ENCODE data around the gene UTP25.

UTP25 gene

DNA sequence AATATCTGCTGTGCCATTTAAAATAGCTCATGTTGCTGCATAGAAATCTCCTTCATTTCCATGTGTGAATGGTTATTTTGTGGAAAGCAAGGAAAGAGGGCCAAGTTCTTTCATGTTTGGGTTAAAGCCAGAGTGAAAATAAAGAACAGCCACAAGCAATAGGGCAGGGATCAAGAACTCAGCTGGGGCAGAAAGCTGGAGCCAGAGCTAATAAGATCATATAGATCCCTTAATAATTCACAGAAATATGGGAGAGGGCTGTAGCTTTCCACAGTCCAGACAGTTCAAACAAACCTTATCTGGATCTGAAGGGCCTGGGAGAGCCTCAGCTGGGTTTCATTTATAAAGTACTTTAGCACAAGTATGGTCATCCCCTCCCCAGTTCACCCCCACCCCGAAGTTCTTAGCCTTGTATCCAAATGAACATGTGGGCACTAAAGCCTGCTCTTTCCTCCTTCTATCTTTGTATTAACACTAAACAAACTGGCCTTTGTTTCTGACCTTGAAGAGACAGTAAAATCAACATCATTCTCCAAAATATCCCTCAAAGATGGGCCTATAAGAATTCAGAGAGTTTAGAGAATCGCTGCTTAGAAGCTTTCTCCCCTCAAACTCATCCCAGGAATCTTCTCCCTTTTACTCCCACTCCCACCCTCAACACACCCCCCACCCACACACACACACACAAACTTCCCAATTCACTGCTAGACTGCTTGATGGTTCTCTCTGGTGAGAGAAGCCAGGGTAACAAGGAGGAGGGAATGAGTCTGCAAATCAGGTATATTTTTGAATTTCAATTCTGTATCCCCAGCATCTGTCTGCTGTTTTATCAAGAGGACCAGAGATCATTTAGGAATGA lies 41.7 kb downstream of the UTP25 start:
- Histone ChIP-seq H2AFZ (ENCODE audit: low read depth, low read length) (no peak overlapping the region), H3K9ac (ENCODE audit: low read length) (no peak overlapping the region), H3K4me1 (ENCODE audit: low read length) (no peaks in the 10 kb centered on the region), H4K20me1 (ENCODE audit: insufficient read depth, low read length) (no peaks in the 10 kb centered on the region; the same call in 1 of the 2 replicates), H3K79me2 (ENCODE audit: low read length) (no peaks in the 10 kb centered on the region), H3K27me3 (ENCODE audit: low read depth, low read length) (peaks cover 64% of the 10 kb centered on the region), H3K9me3 (ENCODE audit: insufficient read depth, low read length) (no peaks in the 10 kb centered on the region), H3K4me2 (ENCODE audit: low read length) (no peak overlapping the region), H3K36me3 (replicated peaks; ENCODE audit: low read depth, low read length) (no peaks in the 10 kb centered on the region), H3K4me3 (ENCODE audit: low read length) (no peak overlapping the region), H3K27ac (ENCODE audit: low read length) (no peak overlapping the region)
- TF ChIP-seq EZH2phosphoT487 (IDR thresholded peaks at IDR 0.05; ENCODE audit: low read depth) (no peak), CTCF (IDR thresholded peaks at IDR 0.05; ENCODE audit: low read depth, low read length) (no peak)

DNA sequence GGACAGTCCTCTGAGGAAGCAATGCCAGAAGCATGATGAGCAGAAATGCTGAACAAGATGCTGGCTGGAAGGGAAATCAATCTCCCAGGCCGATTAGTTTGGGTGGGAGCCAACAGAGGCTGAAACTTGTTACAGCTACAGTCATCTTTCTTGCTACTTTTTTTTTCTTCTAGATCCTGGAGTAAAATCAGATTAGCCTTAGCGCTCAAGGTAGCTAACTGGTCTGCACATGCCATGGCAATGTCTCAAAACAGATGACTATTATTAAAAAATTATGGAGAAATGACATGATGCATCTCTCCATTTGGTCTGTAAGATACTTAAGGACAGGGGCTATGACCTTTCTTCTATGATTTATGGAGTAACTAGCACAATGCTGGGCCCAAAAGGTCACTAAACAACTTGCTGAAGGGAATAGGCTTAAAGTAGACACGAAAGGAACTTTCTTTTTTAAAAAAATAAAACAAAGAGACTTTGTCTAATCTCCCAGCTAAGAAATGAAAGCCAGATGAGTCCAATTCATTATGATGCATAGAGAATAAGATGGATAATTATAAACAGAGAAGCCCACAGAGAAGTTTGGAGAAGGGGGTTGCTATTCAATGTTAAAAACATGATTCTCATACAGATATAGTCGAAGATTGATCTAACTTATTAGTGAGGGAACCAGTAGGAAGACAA lies 42.5 kb downstream of the UTP25 start:
- Histone ChIP-seq H2AFZ (ENCODE audit: low read depth, low read length) (no peak overlapping the region), H3K4me2 (ENCODE audit: low read length) (no peak overlapping the region), H3K4me1 (ENCODE audit: low read length) (no peaks in the 10 kb centered on the region), H3K36me3 (replicated peaks; ENCODE audit: low read depth, low read length) (no peaks in the 10 kb centered on the region), H3K9me3 (ENCODE audit: insufficient read depth, low read length) (no peaks in the 10 kb centered on the region), H3K27me3 (ENCODE audit: low read depth, low read length) (peaks cover 68% of the 10 kb centered on the region), H4K20me1 (ENCODE audit: insufficient read depth, low read length) (no peaks in the 10 kb centered on the region; the same call in 1 of the 2 replicates), H3K27ac (ENCODE audit: low read length) (no peak overlapping the region), H3K4me3 (ENCODE audit: low read length) (no peak overlapping the region), H3K9ac (ENCODE audit: low read length) (no peak overlapping the region), H3K79me2 (ENCODE audit: low read length) (no peaks in the 10 kb centered on the region)
- TF ChIP-seq CTCF (IDR thresholded peaks at IDR 0.05; ENCODE audit: low read depth, low read length) (no peak), EZH2phosphoT487 (IDR thresholded peaks at IDR 0.05; ENCODE audit: low read depth) (no peak)

GRCh38 chr1:209871006-209871405 lies 43.2 kb downstream of the UTP25 start:
- H3K27me3 ChIP-seq (ENCODE audit: low read depth, low read length) = peaks cover 75% of the 10 kb centered on the region
- no peaks in the 10 kb centered on the region; the same call in 1 of the 2 replicates for H4K20me1 ChIP-seq (ENCODE audit: insufficient read depth, low read length)
- H3K4me3 ChIP-seq (ENCODE audit: low read length) = no peak overlapping the region
- H3K36me3 ChIP-seq (replicated peaks; ENCODE audit: low read depth, low read length) = no peaks in the 10 kb centered on the region
- H3K27ac ChIP-seq (ENCODE audit: low read length) = no peak overlapping the region
- no peaks in the 10 kb centered on the region for H3K4me1 ChIP-seq (ENCODE audit: low read length)
- H3K4me2 ChIP-seq (ENCODE audit: low read length) = no peak overlapping the region
- H2AFZ ChIP-seq (ENCODE audit: low read depth, low read length) = no peak overlapping the region
- TF ChIP-seq EZH2phosphoT487 (IDR thresholded peaks at IDR 0.05; ENCODE audit: low read depth) = no peak
- TF ChIP-seq CTCF (IDR thresholded peaks at IDR 0.05; ENCODE audit: low read depth, low read length) = no peak
- H3K9ac ChIP-seq (ENCODE audit: low read length) = no peak overlapping the region
- no peaks in the 10 kb centered on the region for H3K9me3 ChIP-seq (ENCODE audit: insufficient read depth, low read length)
- no peaks in the 10 kb centered on the region for H3K79me2 ChIP-seq (ENCODE audit: low read length)

GRCh38 chr1:209871430-209871829 lies 43.7 kb downstream of the UTP25 start:
- peaks cover 76% of the 10 kb centered on the region for H3K27me3 ChIP-seq (ENCODE audit: low read depth, low read length)
- H3K9ac ChIP-seq (ENCODE audit: low read length) = no peak overlapping the region
- H3K36me3 ChIP-seq (replicated peaks; ENCODE audit: low read depth, low read length) = no peaks in the 10 kb centered on the region
- no peak overlapping the region for H3K27ac ChIP-seq (ENCODE audit: low read length)
- no peak overlapping the region for H3K4me3 ChIP-seq (ENCODE audit: low read length)
- TF ChIP-seq CTCF (IDR thresholded peaks at IDR 0.05; ENCODE audit: low read depth, low read length) = no peak
- TF ChIP-seq EZH2phosphoT487 (IDR thresholded peaks at IDR 0.05; ENCODE audit: low read depth) = no peak
- H3K4me2 ChIP-seq (ENCODE audit: low read length) = no peak overlapping the region
- H4K20me1 ChIP-seq (ENCODE audit: insufficient read depth, low read length) = no peaks in the 10 kb centered on the region; the same call in 1 of the 2 replicates
- H2AFZ ChIP-seq (ENCODE audit: low read depth, low read length) = no peak overlapping the region
- H3K79me2 ChIP-seq (ENCODE audit: low read length) = no peaks in the 10 kb centered on the region
- no peaks in the 10 kb centered on the region for H3K4me1 ChIP-seq (ENCODE audit: low read length)
- no peaks in the 10 kb centered on the region for H3K9me3 ChIP-seq (ENCODE audit: insufficient read depth, low read length)
